HG02943 (cell line): ENCODE results near the gene KLK13.

Experiments
- ATAC-seq: cut with Tn5 transposase; IDR thresholded peaks from one replicate; pipeline ENCODE4 v1.9.1; 2021; ENCODE audit warnings: mild to moderate bottlenecking, low read depth, moderate library complexity; ENCODE audit not compliant: unreplicated experiment

KLK13 gene

GRCh38 chr19:51064534-51065220 lies at the start of gene KLK13:
KLK13 (minus strand) TSS chr19:51065092; CDS start chr19:51065067, 25 bp downstream.
- no peak for ATAC-seq

DNA sequence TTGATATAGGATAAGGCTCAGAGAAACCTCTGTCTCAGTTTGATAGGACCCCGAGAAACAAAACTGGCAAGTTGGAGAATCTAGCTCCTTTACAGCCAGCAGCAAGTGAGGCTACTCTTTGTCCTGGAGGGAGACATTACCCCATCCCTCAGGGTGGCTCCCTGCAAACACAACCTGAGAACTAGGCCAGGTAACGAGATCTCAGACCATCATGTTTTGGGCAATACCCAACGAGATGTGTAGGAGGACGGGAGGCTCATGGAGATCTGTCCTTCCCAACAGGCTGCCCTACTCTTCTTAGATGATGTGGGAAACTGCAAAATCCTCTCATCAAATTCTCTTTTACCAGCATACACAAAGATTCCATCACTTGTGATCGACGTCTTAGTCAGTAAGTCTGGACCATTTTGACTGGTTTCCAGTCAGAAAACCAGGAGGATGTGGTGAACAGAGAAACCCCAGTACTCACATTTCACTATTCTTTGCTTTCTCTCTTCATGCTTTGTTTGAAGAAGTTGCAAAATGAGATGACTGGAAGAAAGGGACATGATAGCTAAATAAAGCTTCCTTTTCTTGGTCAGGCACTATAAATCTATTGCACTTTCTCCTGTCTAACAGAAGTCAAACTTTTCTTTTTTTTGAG lies 49.3 kb upstream of the KLK13 start:
- no peak for ATAC-seq

GRCh38 chr19:51111606-51112005 lies 46.7 kb upstream of the KLK13 start:
- ATAC-seq = no peak

DNA sequence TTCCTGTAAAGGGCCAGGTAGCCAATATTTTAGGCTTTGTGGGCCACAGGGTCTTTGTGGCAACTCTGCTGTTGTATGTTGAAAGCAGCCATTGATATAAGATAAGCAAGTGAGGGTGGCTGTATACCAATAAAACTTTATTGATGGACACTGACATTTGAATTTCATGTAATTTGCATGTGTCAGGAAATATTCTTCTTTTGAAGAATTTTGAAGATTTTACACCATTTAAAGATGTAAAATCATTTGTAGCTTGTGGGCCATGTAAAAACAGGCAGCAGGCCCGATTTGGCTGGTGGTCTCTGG lies 45.7 kb upstream of the KLK13 start:
- ATAC-seq = no peak

- peak; percentile 22 for ATAC-seq
Observed at GRCh38 chr19:51108805-51109146, 43.9 kb upstream of the KLK13 start.

DNA sequence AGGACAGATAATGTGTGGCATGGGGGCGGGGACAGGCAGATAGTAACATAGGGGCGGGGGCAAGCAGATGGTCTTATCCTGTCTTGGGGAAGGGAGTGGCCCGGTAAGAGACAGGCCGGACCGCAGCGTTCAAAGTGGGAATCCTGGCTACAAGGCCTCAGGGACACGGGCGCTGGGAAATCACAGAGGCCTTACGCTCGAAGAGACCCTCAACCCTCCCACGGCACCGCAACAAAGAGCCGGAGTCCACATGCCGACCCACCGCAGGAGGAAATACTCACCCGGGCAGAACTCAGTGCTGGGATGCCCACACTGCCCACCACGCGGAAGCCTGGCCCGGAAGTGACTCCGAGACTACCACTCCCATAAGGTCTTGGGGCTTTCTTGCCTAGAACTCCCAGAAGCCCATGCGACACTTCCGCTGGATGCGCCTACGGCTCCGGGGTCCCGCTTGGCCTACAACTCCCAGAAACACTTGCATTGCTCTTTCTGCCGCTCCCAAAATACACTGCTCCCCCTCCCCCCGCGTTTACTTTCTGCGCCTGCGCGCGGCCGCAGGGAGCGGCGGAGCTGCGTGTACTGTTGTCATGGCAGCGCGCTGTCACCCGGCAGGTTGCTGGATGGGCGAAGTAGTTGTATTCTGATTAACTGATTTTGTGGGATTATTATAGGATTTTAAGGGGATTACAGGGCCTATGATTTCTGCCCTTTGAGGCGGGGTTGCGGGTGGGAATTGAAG lies 43.3 kb upstream of the KLK13 start, which contains the start of gene CTU1:
CTU1 (minus strand) TSS at position 344 of the 739 bp plus-strand sequence. CDS start 3,840 bp downstream, outside the sequence.
- ATAC-seq = peak; percentile 89

- no peak for ATAC-seq
Observed at GRCh38 chr19:51107406-51108065, 42.6 kb upstream of the KLK13 start.

DNA sequence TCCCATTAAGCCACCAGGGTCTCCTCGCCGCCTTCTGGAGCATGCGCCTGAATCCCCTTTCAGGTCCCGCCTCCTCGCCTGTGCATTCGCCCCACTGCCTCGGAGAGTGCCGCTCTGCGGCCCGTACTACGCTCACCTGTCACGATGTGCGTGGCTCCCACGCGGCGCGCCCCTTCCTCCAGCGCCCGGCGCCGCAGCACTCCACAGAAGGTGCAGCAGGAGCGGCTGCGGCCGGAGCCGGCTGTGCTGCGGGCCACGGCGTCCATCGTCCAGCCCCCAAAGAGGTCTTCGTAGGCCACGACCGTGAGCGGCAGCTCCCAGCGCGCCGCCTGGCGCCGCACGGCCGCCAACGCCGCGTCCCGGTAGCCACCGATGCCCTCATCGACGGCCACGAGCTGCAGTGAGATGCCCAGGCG lies 39.0 kb upstream of the KLK13 start:
- ATAC-seq = no peak

- no peak for ATAC-seq
Observed at GRCh38 chr19:51102991-51103390, 38.1 kb upstream of the KLK13 start.

GRCh38 chr19:51101171-51101865 lies 36.4 kb upstream of the KLK13 start:
- ATAC-seq = no peak

GRCh38 chr19:51100601-51101000 lies 35.7 kb upstream of the KLK13 start:
- ATAC-seq = no peak

GRCh38 chr19:51099047-51099382 lies 34.1 kb upstream of the KLK13 start:
- ATAC-seq = no peak

DNA sequence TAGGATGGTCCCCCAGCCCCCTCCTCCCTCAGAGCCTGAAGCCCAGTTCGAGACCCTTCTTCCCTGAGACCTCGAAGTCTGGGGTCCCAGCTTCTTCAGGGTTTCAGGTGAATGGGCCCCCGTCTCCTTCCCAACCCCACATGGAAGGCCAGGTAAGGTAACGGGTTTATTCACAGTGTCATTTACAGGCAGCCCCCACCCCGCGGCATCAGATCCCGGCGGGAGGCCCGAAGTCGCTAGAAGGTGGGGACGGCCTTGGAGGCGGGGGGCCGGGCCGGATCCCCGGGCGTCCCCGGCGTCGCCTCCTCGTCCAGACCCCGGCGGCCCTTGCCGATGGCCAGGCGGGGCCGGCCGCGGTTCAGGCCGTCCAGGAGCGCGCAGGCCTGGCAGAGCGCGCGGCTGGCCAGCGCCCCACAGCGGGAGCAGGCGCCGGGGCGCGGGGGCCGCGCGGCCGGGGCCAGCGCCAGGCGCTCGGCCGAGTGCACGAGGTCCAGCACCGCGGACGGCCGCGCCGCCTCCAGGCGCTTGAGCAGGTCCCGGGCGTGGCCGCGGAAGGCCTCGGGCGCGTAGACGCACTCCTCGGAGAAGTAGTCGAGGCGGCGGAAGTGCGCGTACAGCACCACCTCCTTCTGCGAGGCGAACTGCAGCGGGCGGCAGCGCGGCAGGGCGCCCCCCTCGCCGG lies 33.6 kb upstream of the KLK13 start:
- no peak for ATAC-seq

DNA sequence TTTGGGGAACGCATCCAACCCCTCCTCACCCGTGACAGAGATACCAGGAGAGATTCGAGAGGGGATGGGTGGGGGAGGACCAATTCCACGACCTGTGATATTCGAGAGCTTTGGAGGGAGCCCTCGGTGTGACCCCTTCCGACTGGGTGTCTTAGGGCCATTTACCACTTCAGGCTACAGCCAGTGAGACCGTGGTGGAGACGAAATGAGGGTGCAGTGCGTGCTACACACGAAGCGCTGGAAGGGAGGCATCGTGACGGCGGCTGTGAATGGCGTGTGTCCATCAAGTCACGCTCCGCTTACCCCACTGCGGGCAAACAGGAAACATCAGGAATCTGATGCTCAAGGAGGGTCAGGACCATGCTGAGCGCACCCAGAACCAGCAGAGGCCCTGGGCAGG lies 32.9 kb upstream of the KLK13 start:
- no peak for ATAC-seq

- ATAC-seq = no peak
Observed at GRCh38 chr19:51097166-51097738, 32.4 kb upstream of the KLK13 start.

- ATAC-seq = no peak
Observed at GRCh38 chr19:51096473-51097165, 31.7 kb upstream of the KLK13 start.

DNA sequence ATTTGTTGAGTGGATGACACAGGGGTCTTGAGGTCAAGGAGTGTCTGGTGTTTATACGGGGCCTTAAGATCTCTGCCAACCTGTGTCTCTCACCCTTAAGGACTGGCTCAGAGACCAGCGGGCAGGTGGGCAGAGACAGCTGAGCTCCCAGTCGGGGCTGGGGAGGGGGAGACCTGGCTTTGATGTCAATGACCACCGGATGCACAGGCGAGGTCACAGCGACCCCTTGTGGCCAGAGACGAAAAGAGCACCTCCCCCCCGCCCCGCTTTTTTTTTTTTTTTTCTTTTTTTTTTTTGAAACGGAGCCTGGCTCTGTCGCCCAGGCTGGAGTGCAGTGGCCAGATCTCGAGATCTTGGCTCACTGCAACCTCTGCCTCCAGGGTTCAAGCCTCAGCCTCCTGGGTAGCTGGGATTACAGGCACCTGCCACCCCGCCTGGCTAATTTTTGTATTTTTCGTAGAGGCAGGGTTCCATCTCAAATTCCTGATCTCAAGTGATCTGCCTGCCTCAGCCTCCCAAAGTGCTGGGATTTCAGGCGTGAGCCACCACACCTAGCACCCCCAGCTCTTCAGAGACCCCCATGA lies 29.9 kb upstream of the KLK13 start:
- ATAC-seq = no peak

GRCh38 chr19:51093510-51094345 lies 28.8 kb upstream of the KLK13 start:
- no peak for ATAC-seq
